GM19467 (cell line): ENCODE results near the gene CACNA1H.
"Not testable (repeated sequence)": the region's sequence is repeated elsewhere in the genome, so short reads cannot be mapped to it uniquely, and the experiment has no call there.

Source experiments
- ATAC-seq: cut with Tn5 transposase; IDR thresholded peaks from one replicate; pipeline ENCODE4 v1.9.1; 2021; ENCODE audit warnings: mild to moderate bottlenecking, moderate library complexity; ENCODE audit not compliant: unreplicated experiment

Gene CACNA1H

DNA sequence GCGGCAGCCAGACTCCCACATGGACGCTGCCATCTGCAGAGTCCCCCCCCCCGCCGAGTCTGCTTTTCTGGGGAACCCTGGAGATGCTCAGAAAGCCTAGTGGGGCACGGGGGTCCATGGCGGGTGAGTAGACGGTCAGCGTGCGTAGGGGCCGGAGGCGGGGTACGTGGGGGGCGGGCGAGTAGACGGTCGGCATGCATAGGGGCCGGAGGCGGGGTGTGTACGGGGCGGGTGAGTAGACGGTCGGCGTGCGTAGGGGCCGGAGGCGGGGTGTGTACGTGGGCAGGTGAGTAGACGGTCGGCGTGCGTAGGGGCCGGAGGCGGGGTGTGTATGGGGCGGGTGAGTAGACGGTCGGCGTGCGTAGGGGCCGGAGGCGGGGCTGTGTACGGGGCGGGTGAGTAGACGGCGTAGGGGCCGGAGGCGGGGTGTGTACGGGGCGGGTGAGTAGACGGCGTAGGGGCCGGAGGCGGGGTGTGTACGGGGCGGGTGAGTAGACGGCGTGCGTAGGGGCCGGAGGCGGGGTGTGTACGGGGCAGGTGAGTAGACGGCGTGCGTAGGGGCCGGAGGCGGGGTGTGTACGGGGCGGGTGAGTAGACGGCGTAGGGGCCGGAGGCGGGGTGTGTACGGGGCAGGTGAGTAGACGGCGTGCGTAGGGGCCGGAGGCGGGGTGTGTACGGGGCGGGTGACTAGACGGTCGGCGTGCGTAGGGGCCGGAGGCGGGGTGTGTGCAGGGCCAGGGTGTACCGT is 32.7 kb downstream of the CACNA1H start:
- not testable (repeated sequence) for ATAC-seq

DNA sequence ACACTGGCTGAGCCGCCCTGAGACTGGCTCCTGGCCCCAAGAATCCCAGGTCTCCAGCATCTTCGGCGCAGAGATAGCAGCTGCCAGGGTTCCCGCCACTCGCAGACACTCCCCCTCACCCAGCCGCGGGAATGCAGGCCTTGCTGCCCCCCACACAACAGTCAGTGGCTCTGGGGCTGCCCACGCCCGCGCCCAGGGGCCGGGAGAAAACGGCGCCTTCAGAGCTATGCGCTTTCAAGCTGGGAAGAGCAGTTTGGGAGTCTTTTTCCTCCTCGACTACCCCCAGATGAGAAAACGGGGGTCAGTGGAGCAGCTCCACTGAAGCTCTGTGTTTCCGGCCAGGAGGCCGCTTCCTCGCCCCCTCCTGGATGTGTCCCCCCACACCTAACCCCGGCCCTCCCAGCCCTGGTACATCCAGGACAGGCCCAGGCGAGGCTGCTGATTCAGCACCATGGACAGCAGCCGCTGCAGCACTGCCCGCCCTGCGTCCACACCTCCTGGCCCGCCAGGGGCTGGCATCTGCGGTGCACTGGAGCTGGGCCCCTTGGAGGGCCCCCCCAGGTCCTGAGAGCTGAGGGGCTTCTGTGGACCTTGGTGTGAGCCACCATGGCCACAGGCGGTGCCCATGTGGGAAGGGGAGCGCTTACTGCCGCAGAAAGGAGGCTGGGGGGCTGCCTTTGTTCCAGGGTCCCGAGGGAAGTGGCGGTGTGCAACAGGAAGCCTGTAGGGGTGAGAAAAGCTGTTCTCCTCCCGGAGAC is 35.7 kb downstream of the CACNA1H start:
- ATAC-seq = no peak

DNA sequence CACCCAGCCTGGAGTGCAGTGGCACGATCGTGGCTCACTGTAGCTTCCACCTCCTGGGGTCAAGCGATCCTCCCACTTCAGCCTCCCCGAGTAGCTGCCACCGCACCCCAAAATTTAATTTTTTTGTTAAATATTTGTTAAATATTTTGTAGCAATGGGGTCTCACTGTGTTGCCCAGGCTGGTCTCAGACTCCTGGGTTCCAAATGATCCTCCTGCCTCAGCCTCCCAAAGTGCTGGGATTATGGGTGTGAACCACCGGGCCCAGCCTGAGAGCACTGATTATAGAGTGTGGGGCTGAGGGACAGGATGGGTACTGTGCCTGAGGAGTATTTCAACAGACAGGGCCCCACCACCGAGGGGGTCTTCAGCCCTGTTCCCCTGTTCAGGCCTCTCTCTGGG is 36.5 kb downstream of the CACNA1H start:
- ATAC-seq = no peak

DNA sequence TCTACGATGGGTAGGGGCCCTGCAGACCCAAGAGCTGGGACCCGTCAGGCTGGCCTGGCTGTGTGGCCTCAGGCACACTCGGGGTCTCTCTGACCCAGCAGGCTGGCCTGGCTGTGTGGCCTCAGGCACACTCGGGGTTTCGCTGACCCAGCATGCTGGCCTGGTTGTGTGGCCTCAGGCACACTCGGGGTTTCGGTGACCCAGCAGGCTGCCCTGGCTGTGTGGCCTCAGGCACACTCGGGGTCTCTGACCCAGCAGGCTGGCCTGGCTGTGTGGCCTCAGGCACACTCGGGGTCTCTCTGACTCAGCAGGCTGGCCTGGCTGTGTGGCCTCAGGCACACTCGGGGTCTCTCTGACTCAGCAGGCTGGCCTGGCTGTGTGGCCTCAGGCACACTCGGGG is 37.9 kb downstream of the CACNA1H start:
- ATAC-seq = not testable (repeated sequence)

DNA sequence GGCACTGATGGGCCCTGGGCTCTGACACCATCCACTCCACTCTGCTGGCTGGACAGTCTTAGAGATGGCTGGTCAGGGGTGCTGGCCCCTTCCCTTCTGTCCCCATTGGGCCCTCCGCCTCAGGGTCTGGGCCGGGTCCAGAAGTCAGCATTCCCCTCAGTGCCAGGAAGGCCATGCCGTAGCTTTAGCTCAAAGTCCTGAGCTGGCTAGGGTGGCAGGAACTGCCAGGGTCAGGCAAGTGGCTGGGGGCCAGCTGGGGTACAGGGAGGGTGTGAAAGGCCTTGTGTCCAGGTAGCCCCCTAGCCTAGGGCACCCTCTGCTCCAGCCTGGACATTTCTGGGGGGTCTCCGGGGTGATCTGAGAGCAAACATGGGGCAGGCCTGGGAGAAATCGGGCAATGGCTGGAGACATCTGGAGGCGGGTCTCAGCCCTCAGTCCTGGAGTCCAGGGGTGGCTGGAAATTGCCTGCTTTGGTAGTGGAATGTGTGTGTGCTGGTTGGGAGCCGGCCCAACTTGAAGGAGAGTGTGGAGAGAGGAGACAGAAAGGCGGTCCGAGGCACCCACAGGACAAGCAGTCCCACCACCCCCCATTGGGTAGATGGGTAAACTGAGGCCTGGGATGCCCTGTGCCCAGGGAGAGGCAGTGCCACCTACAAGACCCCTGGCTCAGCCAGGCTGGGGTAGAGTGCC is 39.6 kb downstream of the CACNA1H start:
- no peak for ATAC-seq

DNA sequence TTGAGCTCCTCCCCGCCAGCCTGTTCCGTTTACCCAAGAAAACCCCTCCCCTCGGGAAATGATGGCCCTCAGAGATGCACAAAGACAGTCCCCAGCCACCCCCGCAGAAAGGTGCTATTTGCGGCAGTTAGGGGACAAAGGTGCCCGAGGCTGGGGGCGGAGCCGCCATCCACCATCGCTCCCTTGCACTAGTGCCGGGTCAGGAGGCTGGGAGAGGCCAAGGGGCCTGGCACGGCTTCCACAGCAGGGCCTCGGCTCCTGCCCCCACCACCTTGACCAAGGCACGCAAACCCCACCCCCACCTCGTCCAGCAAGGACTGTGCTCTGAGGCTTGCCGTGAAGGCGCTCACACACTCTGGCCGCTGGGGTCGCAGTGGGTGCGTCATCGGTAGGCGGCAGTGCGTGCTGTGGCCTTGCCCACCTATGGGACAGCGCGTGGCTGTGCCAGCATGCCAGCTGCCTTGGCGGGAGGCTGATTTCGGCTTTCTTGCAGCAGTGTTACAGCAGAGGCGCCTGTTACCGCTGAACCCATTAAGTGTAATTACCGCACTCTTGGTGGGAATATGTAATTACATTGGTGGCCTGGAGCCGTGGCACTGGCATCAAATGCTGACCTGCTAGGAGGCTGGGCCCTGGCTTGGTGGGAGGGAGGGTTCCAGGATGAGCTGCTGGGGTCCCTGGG is 40.4 kb downstream of the CACNA1H start:
- ATAC-seq = no peak

DNA sequence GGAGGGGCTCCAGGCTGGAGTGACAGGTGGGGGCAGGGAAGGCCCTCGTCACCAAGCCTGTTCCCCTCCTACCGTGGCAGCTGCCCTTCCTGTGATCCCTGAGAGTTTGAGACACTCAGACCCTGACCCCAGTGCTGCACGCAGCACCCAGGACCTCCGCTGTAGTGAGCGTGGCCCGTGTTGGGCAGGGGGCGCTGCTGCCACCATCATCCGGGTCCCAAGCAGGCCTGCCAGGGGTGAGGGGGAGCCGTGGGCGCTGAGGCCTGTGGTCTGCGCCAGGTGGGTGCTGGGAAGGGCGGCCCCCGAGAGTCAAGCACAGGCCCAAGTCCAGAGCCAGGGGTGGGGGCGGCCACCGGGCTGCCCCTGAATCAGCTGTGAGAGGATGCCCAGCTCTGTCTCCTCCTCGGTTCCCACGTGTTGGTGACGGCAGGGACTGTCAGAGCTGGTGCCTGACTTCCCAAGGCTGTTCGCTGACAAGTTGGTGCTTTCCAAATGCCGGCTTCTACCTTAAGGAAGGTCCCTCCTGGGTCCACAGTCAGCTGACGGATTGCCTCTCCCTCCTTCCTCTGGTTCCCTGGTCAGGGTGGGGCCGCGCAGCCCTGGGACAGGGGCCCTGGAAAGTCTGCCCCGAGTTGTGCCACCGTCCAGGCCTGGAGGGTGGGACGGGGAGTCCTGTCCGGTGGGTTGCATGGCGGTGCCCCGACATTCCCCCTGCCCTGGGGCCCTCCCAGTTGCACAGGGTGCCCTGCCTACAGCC is 41.1 kb downstream of the CACNA1H start:
- no peak for ATAC-seq

DNA sequence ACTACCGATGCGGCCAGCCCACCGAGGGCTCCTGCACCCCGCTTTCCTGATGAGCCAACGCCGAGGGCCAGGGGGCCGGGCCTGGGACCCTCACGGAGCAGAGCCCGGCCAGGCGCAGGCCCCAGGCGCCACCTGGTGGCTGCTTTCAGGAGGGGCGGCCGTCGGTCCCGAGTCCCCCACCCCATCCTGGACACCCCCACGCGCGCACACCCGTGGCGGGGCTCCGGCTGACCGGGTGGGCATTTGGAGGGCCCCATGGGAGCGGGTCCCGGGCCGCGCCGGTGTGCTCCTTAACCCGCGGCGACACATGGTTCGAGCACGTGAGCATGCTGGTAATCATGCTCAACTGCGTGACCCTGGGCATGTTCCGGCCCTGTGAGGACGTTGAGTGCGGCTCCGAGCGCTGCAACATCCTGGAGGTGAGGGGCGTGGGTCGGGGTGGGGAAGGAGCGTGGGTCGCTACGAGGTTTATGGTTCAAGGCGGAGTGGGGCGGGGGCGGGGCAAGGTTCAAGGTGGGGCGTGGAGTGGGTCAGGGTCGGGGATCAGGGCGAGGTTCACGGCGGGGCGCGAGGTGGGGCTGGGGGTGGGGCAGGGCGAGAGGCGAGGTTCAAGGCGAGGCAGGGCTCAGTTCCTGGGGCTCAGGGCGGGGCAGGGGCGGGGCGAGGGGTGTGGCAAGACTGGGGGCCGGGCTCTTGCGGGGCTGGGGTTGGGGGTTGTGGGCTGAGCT is 41.9 kb downstream of the CACNA1H start:
- no peak for ATAC-seq

DNA sequence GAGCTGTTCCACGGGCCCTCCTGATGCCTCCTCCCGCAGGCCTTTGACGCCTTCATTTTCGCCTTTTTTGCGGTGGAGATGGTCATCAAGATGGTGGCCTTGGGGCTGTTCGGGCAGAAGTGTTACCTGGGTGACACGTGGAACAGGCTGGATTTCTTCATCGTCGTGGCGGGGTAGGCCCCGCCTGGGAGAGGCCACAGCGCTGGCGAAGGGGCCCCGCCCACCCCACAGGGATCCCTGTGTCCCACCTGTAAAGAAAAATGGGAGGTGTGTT is 42.4 kb downstream of the CACNA1H start:
- ATAC-seq = no peak

DNA sequence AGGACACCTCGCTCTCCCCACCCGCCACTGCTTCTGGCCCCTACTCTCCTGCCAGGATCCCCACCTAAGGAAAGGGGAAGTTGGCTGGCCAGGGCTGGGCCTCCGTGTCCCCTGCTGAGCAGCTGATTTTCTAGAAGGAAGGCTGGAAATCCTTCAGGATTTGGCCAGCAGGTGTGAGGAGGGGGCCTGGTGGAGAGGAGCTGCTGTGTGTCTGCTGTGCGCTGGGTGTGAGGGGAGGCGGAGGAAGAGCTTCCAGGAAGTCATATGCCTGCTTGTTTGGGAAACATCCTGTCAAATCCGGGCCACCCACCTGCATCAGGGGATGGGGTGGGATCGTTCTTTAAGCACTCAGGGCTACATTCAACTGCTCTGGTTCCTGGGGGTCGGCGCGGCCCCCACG is 43.6 kb downstream of the CACNA1H start:
- no peak for ATAC-seq

DNA sequence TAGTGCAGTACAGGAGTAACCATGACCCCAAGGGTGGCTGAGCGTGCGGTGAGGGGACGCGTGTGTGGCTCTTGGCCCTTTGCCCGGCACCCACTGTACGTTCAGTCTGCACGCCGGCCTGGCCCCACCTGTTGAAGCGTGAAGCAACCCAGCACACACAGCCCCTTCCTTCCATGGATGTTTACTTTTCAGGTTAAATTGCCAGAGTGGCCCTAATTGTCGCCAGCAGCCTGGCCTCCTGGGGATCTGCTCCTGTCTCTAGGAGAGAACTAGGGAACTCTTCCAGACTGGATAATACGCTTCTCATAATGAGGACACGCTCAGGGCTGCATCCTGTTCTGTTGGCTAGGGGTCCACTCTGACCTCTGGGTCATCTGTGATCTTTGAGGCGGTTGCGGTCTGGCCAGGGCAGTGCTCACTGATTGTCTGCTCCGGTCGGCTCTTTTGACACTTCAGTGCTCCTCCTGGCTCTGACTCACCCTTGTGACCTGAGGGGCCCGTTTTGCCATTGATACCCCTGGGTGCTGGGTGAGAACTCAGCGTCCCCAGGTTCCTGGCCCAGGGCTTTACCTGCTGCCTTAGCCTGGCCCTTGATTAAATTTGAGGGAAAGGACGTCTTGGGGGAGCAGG is 44.4 kb downstream of the CACNA1H start:
- no peak for ATAC-seq

DNA sequence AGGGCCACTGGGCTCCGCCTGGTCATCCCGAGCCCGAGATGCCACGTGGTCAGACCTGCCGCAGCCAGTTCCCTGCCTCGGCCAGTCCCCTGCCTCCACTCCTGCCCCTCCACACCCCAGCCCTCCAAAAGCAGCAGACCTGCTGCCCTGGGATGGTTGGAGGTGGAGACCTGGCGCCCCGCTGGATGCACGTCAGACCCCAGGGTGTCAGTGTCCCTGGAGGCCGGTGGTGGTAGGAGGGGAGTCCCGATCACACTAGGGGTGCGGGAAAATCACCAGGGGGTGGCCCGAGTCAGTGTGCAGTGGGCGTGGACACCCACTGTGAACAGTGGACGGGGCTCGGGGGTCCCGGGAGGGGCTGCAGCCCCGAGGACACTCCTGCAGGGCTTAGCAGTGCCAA is 45.3 kb downstream of the CACNA1H start:
- ATAC-seq = no peak

DNA sequence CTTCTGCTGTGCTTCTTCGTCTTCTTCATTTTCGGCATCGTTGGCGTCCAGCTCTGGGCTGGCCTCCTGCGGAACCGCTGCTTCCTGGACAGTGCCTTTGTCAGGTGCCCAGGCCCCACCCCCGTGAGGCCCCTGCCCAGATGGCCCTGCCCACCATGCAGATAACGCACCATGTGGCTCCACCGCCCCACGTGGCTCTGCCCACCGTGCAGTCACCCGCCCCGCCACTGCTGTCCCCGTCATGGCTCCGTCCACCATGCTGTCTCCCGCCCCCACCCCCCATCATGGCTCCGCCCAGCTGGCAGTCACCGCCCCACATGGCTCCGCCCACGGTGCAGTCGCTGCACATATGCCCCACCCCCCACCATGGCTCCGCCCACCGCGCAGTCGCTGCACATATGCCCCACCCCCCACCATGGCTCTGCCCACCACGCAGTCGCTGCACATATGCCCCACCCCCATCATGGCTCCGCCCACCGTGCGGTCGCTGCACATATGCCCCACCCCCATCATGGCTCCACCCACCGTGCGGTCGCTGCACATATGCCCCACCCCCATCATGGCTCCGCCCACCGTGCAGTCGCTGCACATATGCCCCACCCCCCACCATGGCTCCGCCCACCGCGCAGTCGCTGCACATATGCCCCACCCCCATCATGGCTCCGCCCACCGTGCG is 45.9 kb downstream of the CACNA1H start:
- not testable (repeated sequence) for ATAC-seq

DNA sequence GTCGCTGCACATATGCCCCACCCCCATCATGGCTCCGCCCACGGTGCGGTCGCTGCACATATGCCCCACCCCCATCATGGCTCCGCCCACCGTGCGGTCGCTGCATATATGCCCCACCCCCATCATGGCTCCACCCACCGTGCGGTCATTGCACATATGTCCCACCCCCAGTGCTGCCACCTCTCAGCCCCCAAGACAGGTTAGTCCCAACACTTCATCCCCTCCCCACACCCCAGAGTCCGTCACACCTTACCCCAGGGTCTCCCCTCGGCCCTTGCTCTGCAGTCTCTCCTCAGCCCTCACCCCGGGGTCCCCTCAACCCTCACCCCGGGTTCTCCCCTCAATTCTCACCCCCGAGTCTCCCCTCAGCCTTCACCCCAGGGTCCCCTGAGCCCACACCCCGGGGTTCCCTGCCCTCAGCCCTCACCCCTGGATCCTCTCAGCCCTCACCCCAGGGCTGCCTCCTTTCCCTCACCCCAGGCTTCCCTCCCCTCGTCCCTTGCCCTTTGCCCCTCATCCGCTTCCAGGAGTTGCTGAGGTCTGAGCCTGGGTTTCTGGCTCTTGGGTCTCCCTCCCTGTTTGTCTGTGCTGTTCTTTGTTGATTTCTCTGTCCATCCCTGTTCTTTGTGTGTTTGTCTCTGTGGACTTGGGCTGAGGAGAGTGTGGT is 46.6 kb downstream of the CACNA1H start:
- ATAC-seq = no peak

DNA sequence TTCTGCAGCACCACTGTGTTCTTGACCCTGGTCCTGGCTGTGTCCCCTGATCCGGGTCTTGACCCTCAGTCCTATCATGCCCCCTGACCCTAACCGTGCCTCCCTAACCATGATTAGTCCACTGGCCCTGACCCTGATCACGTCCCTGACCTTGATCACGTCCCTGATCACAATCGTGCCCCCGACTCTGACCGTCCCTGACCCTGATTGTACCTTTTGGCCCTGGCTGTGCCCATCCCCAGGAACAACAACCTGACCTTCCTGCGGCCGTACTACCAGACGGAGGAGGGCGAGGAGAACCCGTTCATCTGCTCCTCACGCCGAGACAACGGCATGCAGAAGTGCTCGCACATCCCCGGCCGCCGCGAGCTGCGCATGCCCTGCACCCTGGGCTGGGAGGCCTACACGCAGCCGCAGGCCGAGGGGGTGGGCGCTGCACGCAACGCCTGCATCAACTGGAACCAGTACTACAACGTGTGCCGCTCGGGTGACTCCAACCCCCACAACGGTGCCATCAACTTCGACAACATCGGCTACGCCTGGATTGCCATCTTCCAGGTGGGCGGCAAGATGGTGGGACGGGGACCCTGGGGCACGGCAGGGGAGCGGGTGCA is 47.2 kb downstream of the CACNA1H start:
- no peak for ATAC-seq

DNA sequence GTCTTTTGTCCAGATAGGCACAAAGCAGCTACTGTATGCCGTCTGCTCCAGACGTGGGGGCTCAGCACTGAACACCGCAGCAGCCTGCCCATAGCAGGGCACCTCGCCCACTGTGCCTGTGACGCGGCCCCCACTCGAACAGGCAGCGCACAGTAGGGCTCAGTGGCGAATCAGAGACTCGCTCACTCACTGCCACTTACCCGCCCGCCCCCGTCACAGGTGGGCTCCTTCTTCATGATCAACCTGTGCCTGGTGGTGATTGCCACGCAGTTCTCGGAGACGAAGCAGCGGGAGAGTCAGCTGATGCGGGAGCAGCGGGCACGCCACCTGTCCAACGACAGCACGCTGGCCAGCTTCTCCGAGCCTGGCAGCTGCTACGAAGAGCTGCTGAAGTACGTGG is 48.5 kb downstream of the CACNA1H start:
- ATAC-seq = no peak

DNA sequence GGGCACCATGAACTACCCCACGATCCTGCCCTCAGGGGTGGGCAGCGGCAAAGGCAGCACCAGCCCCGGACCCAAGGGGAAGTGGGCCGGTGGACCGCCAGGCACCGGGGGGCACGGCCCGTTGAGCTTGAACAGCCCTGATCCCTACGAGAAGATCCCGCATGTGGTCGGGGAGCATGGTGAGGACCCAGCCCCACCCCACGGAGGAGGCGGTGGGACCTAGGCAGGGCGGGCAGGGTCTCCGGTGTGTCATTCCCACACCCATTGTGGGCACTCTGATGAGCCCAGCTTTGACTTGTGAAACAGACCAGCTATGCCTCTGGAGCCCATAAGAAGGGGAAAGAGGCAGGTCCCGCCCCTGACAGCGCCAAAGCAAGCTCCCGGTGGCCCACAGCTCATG is 49.4 kb downstream of the CACNA1H start:
- ATAC-seq = no peak

DNA sequence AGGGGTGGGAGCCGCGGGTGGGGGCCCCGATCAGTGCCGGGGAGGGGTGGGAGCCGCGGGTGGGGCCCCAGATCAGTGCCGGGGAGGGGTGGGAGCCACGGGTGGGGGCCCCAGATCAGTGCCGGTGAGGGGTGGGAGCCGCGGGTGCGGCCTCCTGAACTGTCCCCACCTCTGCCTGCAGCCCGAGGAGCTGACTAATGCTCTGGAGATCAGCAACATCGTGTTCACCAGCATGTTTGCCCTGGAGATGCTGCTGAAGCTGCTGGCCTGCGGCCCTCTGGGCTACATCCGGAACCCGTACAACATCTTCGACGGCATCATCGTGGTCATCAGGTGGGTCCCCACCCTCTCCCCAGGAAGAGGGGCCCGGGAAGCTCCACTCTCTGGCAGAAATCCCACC is 52.0 kb downstream of the CACNA1H start:
- ATAC-seq = no peak
